SK-N-SH (cell line): ENCODE data around the gene ATG16L1. TPM values are rescaled to one million over a fixed set of nuclear protein-coding genes. Genes with fewer than 3 reads are reported as not detected.

Source experiments
- CTCF ChIA-PET: fragments of 300-600, 350-600 bp; formaldehyde crosslinking; extraction: SDS; loops from one replicate; lab custom pipeline; 2021; lab: Yijun Ruan, JAX
- POLR2A ChIA-PET: fragments of 350-600 bp; sonication (Branson Sonifier 250); formaldehyde crosslinking; extraction: SDS; loops from one replicate; lab custom pipeline; 2020; ENCODE audit warnings: antibody characterized with exemption, inconsistent platforms; lab: Yijun Ruan, JAX
- DNase-seq: peaks from one replicate; pipeline ENCODE4 v3.0.0; 2012
- H2AFZ ChIP-seq: fragments of 200-600 bp; sonication (generic); 2 replicates; pipeline ENCODE4 v1.8.1; 2016; ENCODE audit warnings: antibody characterized with exemption, mild to moderate bottlenecking, low read depth
- H3F3A ChIP-seq: fragments of 200-600 bp; sonication (generic); replicated peaks from 2 replicates; pipeline ENCODE3; 2016; ENCODE audit warnings: antibody characterized with exemption, mild to moderate bottlenecking; ENCODE audit not compliant: insufficient read depth
- H3K27ac ChIP-seq, 2 experiments: fragments of 200-500 bp in 1 of 2; fragments of 200-600 bp in 1 of 2; sonication (Bioruptor generic) in 1 of 2; sonication (generic), shearing (Covaris generic) in 1 of 2; 2 replicates each; pipeline versions ENCODE4 v1.5.1 to v1.6.1; 2014 to 2016; ENCODE audit warnings: low read depth in 2 of 2, inconsistent platforms in 1 of 2, low read length in 1 of 2, mild to moderate bottlenecking in 1 of 2, mixed read lengths in 1 of 2
- H3K27me3 ChIP-seq: fragments of 200-600 bp; sonication (generic), shearing (Covaris generic); 2 replicates; pipeline ENCODE4 v1.6.1; 2016; ENCODE audit warnings: mixed run types; ENCODE audit not compliant: insufficient read depth
- H3K36me3 ChIP-seq, 2 experiments: fragments of 200-500 bp in 1 of 2; fragments of 200-600 bp in 1 of 2; sonication (Bioruptor generic) in 1 of 2; sonication (generic) in 1 of 2; replicated peaks in 1 of 2; 2 replicates each; pipeline versions ENCODE3 to v1.5.1; 2014 to 2016; ENCODE audit warnings: low read length in 1 of 2, mild to moderate bottlenecking in 1 of 2; ENCODE audit not compliant: insufficient read depth in 2 of 2, control insufficient read depth in 1 of 2
- H3K4me1 ChIP-seq, 2 experiments: fragments of 200-500 bp in 1 of 2; fragments of 200-600 bp in 1 of 2; sonication (Bioruptor generic) in 1 of 2; sonication (generic), shearing (Covaris generic) in 1 of 2; 2 replicates each; pipeline versions ENCODE4 v1.5.1 to v1.6.1; 2014 to 2016; ENCODE audit warnings: low read depth in 1 of 2, low read length in 1 of 2, mixed run types in 1 of 2; ENCODE audit not compliant: insufficient read depth in 2 of 2, control insufficient read depth in 1 of 2
- H3K4me2 ChIP-seq: fragments of 200-600 bp; sonication (generic), shearing (Covaris generic); 2 replicates; pipeline ENCODE4 v1.6.1; 2017; ENCODE audit warnings: mixed run types
- H3K4me3 ChIP-seq, 2 experiments: fragments of 200-500 bp in 1 of 2; fragments of 200-600 bp in 1 of 2; sonication (Bioruptor generic) in 1 of 2; sonication (generic), shearing (Covaris generic) in 1 of 2; 2 replicates each; pipeline versions ENCODE4 v1.5.1 to v1.8.1; 2014 to 2016; ENCODE audit warnings: low read depth in 2 of 2, inconsistent platforms in 1 of 2, low read length in 1 of 2, mild to moderate bottlenecking in 1 of 2, mixed read lengths in 1 of 2, moderate library complexity in 1 of 2
- H3K79me2 ChIP-seq: fragments of 200-600 bp; sonication (generic); 2 replicates; pipeline ENCODE4 v1.8.1; 2017; ENCODE audit warnings: mild to moderate bottlenecking; ENCODE audit not compliant: insufficient read depth
- H3K9ac ChIP-seq: fragments of 200-600 bp; sonication (generic); 2 replicates; pipeline ENCODE4 v1.6.1; 2017; ENCODE audit warnings: mixed run types
- H3K9me2 ChIP-seq: fragments of 200-600 bp; sonication (generic); 2 replicates; pipeline ENCODE4 v1.6.1; 2017; ENCODE audit warnings: mixed run types
- H3K9me3 ChIP-seq: fragments of 200-600 bp; sonication (generic); 2 replicates; pipeline ENCODE4 v1.6.1; 2017; ENCODE audit warnings: mixed run types, mild to moderate bottlenecking, moderate library complexity
- H4K20me1 ChIP-seq: fragments of 200-600 bp; sonication (generic); 2 replicates; pipeline ENCODE4 v1.6.1; 2017; ENCODE audit warnings: mild to moderate bottlenecking, mixed run types; ENCODE audit not compliant: insufficient read depth
- EZH2phosphoT487 ChIP-seq: fragments of 200-600 bp; sonication (generic); IDR thresholded peaks from 2 replicates; pipeline ENCODE4 v1.6.1; 2017; ENCODE audit warnings: low read depth, mixed run types, mild to moderate bottlenecking, antibody characterized with exemption, moderate library complexity, borderline replicate concordance
- FOSL2 ChIP-seq: IDR thresholded peaks from 2 replicates; pipeline ENCODE4 v1.4.0; 2012; ENCODE audit warnings: low read depth, mild to moderate bottlenecking, moderate library complexity, borderline replicate concordance
- FOXM1 ChIP-seq: IDR thresholded peaks from 2 replicates; pipeline ENCODE4 v1.4.0; 2012; ENCODE audit warnings: low read depth, mild to moderate bottlenecking
- JUND ChIP-seq: IDR thresholded peaks from 2 replicates; pipeline ENCODE4 v1.4.0; 2012
- MEF2A ChIP-seq: IDR thresholded peaks from 2 replicates; pipeline ENCODE4 v1.4.0; 2012; ENCODE audit warnings: low read depth, borderline replicate concordance
- MXI1 ChIP-seq: IDR thresholded peaks from 2 replicates; pipeline ENCODE4 v1.6.1; 2012; ENCODE audit warnings: mild to moderate bottlenecking, low read depth, low read length, improper control_type of control experiment
- NFIC ChIP-seq: IDR thresholded peaks from 2 replicates; pipeline ENCODE4 v1.4.0; 2012; ENCODE audit warnings: borderline replicate concordance
- RCOR1 ChIP-seq: fragments of 150-350 bp; IDR thresholded peaks from 2 replicates; pipeline ENCODE4 v1.6.1; 2017; ENCODE audit warnings: antibody characterized with exemption, low read length
- RFX5 ChIP-seq: IDR thresholded peaks from 2 replicates; pipeline ENCODE4 v1.6.1; 2012; ENCODE audit warnings: mild to moderate bottlenecking, improper control_type of control experiment, low read length
- SMC3 ChIP-seq: IDR thresholded peaks from 2 replicates; pipeline ENCODE4 v1.6.1; 2012; ENCODE audit warnings: low read depth, low read length, improper control_type of control experiment
- TAF1 ChIP-seq: IDR thresholded peaks from 2 replicates; pipeline ENCODE4 v1.6.1; 2012; ENCODE audit warnings: low read depth, mild to moderate bottlenecking, low read length, moderate library complexity, borderline replicate concordance
- TCF12 ChIP-seq: IDR thresholded peaks from 2 replicates; pipeline ENCODE4 v1.4.0; 2012
- WGBS: methylation state at CpG from one replicate; pipeline ENCODE4 v1.1.6; 2017; ENCODE audit warnings: low lambda C conversion rate; 5-methylcytosine and 5-hydroxymethylcytosine counted together
- polyA plus RNA-seq, 3 experiments: library from polyadenylated mRNA; depleted of rRNA; stranded (reverse); fragments of >200 nt; gene quantifications; 2 replicates each; pipeline ENCODE4 v1.2.3, GENCODE V29; 2012
- TF ChIP-seq, protein P1 (sequence below): IDR thresholded peaks from 2 replicates; pipeline ENCODE4 v1.4.0; 2012; ENCODE audit warnings: low read depth, borderline replicate concordance
- TF ChIP-seq, protein P2 (sequence below): IDR thresholded peaks from 2 replicates; pipeline ENCODE4 v1.4.0; 2012; ENCODE audit warnings: low read depth
- TF ChIP-seq, protein P3 (sequence below): fragments of 150-350 bp; IDR thresholded peaks from 2 replicates; pipeline ENCODE4 v1.6.1; 2017; ENCODE audit warnings: antibody characterized with exemption, low read length, low read depth, borderline replicate concordance
- TF ChIP-seq, protein P4 (sequence below): fragments of 200-600 bp; sonication (generic); IDR thresholded peaks from 2 replicates; pipeline ENCODE4 v1.6.1; 2017; ENCODE audit warnings: antibody characterized with exemption, mild to moderate bottlenecking, moderate library complexity
- TF ChIP-seq, protein P5 (sequence below): IDR thresholded peaks from 2 replicates; pipeline ENCODE4 v1.4.0; 2012; ENCODE audit warnings: low read depth, borderline replicate concordance
- TF ChIP-seq, protein P6 (sequence below): IDR thresholded peaks from 2 replicates; pipeline ENCODE4 v1.6.1; 2012; ENCODE audit warnings: mild to moderate bottlenecking, low read depth, low read length, moderate library complexity

The ATG16L1 gene
- polyA plus RNA-seq, 1 of the 3 experiments (the other 2 are of a cell fraction): 22.2 TPM

DNA sequence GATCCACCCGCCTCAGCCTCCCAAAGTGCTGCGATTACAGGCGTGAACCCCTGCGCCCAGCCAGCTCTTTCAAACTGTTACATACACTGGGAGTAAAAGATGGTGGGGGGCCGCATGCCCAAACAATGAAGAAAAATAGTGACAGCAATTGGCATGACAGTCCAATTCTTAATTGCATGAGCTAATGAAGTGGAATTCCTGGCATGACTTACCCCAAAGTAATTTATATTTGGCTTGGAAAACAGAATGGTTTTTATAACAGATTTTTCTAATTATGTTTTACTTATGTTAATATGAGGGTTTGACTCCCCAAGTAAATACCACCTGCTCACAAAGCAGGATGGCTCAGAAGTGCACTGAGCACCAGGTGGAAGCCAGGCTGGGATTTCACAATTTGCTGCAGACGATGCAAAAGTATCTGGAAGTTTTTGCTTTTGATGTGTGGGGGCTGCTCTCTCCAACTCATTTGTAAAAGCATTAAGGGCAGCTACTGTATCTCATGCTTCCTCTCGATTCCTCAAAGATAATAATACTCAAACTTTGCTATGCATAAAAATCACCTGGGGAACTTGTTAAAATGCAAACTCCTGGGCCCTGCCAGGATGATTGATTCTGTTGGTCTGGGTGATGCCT, 24.0 kb upstream of the ATG16L1 start:
- POLR2A ChIA-PET: no interaction called here

DNA sequence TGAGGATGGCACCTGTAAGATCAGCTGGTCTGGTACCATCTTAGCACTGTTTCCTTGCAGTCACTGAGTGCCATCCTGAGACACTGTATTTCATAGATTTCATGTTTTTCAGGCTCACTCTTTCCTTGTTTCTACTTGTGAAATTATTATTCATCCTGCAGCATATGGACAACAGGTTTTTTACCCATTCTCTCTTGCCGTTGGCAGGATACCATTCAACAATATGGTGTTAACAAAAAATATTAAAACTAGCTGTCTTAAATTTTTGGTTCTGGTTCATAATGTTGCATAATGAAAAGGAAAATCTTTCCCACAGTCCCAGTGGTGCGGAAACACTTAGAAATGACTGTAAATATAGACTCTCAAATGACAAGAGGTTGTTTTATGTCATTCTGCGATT, 23.1 kb upstream of the ATG16L1 start:
- no peaks in the 10 kb centered on the region for H3K9me3 ChIP-seq
- ChIA-PET CTCF (no interaction called here), POLR2A (no interaction called here)
- H3K79me2 ChIP-seq: no peaks in the 10 kb centered on the region
- DNase-seq: no peak
- no peaks in the 10 kb centered on the region for H3K27me3 ChIP-seq
- H3K4me1 ChIP-seq: no peaks in the 10 kb centered on the region
- no peak overlapping the region for H3K27ac ChIP-seq
- H3K9me2 ChIP-seq: no peaks in the 10 kb centered on the region
- no peak overlapping the region for H3K4me3 ChIP-seq
- H3K36me3 ChIP-seq: no peaks in the 10 kb centered on the region
- WGBS: 68% methylated on average over 3 of the region's 3 CpGs
- no peaks in the 10 kb centered on the region for H4K20me1 ChIP-seq
- H3F3A ChIP-seq: no peaks in the 10 kb centered on the region
- H3K9ac ChIP-seq: no peak overlapping the region
- no peak overlapping the region for H2AFZ ChIP-seq
- no peak overlapping the region for H3K4me2 ChIP-seq
- TF ChIP-seq, protein P1, sequence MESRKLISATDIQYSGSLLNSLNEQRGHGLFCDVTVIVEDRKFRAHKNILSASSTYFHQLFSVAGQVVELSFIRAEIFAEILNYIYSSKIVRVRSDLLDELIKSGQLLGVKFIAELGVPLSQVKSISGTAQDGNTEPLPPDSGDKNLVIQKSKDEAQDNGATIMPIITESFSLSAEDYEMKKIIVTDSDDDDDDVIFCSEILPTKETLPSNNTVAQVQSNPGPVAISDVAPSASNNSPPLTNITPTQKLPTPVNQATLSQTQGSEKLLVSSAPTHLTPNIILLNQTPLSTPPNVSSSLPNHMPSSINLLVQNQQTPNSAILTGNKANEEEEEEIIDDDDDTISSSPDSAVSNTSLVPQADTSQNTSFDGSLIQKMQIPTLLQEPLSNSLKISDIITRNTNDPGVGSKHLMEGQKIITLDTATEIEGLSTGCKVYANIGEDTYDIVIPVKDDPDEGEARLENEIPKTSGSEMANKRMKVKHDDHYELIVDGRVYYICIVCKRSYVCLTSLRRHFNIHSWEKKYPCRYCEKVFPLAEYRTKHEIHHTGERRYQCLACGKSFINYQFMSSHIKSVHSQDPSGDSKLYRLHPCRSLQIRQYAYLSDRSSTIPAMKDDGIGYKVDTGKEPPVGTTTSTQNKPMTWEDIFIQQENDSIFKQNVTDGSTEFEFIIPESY: no peak
- TF ChIP-seq FOSL2 (no peak), MEF2A (no peak), EZH2phosphoT487 (no peak), TAF1 (no peak), RCOR1 (no peak), MXI1 (no peak), SMC3 (no peak), JUND (no peak), RFX5 (no peak), FOXM1 (no peak)
- TF ChIP-seq, protein P2, sequence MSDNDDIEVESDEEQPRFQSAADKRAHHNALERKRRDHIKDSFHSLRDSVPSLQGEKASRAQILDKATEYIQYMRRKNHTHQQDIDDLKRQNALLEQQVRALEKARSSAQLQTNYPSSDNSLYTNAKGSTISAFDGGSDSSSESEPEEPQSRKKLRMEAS: no peak
- TF ChIP-seq, protein P3, sequence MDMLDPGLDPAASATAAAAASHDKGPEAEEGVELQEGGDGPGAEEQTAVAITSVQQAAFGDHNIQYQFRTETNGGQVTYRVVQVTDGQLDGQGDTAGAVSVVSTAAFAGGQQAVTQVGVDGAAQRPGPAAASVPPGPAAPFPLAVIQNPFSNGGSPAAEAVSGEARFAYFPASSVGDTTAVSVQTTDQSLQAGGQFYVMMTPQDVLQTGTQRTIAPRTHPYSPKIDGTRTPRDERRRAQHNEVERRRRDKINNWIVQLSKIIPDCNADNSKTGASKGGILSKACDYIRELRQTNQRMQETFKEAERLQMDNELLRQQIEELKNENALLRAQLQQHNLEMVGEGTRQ: no peak
- TF ChIP-seq, protein P4, sequence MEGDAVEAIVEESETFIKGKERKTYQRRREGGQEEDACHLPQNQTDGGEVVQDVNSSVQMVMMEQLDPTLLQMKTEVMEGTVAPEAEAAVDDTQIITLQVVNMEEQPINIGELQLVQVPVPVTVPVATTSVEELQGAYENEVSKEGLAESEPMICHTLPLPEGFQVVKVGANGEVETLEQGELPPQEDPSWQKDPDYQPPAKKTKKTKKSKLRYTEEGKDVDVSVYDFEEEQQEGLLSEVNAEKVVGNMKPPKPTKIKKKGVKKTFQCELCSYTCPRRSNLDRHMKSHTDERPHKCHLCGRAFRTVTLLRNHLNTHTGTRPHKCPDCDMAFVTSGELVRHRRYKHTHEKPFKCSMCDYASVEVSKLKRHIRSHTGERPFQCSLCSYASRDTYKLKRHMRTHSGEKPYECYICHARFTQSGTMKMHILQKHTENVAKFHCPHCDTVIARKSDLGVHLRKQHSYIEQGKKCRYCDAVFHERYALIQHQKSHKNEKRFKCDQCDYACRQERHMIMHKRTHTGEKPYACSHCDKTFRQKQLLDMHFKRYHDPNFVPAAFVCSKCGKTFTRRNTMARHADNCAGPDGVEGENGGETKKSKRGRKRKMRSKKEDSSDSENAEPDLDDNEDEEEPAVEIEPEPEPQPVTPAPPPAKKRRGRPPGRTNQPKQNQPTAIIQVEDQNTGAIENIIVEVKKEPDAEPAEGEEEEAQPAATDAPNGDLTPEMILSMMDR: no peak
- TF ChIP-seq, protein P5, sequence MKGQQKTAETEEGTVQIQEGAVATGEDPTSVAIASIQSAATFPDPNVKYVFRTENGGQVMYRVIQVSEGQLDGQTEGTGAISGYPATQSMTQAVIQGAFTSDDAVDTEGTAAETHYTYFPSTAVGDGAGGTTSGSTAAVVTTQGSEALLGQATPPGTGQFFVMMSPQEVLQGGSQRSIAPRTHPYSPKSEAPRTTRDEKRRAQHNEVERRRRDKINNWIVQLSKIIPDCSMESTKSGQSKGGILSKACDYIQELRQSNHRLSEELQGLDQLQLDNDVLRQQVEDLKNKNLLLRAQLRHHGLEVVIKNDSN: no peak
- TF ChIP-seq, protein P6, sequence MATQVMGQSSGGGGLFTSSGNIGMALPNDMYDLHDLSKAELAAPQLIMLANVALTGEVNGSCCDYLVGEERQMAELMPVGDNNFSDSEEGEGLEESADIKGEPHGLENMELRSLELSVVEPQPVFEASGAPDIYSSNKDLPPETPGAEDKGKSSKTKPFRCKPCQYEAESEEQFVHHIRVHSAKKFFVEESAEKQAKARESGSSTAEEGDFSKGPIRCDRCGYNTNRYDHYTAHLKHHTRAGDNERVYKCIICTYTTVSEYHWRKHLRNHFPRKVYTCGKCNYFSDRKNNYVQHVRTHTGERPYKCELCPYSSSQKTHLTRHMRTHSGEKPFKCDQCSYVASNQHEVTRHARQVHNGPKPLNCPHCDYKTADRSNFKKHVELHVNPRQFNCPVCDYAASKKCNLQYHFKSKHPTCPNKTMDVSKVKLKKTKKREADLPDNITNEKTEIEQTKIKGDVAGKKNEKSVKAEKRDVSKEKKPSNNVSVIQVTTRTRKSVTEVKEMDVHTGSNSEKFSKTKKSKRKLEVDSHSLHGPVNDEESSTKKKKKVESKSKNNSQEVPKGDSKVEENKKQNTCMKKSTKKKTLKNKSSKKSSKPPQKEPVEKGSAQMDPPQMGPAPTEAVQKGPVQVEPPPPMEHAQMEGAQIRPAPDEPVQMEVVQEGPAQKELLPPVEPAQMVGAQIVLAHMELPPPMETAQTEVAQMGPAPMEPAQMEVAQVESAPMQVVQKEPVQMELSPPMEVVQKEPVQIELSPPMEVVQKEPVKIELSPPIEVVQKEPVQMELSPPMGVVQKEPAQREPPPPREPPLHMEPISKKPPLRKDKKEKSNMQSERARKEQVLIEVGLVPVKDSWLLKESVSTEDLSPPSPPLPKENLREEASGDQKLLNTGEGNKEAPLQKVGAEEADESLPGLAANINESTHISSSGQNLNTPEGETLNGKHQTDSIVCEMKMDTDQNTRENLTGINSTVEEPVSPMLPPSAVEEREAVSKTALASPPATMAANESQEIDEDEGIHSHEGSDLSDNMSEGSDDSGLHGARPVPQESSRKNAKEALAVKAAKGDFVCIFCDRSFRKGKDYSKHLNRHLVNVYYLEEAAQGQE: no peak

More for the DNA sequence above, 24.0 kb upstream of the ATG16L1 start:
- no peak overlapping the region for H3K4me2 ChIP-seq
- TF ChIP-seq FOXM1 (no peak), SMC3 (no peak), TCF12 (no peak), NFIC (no peak), MXI1 (no peak)
- H3K4me1 ChIP-seq: no peaks in the 10 kb centered on the region
- no peaks in the 10 kb centered on the region for H3K27me3 ChIP-seq
- H3F3A ChIP-seq: no peaks in the 10 kb centered on the region
- no peak overlapping the region for H3K4me3 ChIP-seq
- H3K79me2 ChIP-seq: no peaks in the 10 kb centered on the region
- 77% methylated on average over 7 of the region's 7 CpGs for WGBS
- DNase-seq: no peak
- CTCF ChIA-PET: no interaction called here
- H3K36me3 ChIP-seq: no peaks in the 10 kb centered on the region
- H2AFZ ChIP-seq: no peak overlapping the region
- no peak overlapping the region for H3K27ac ChIP-seq
- H3K9me3 ChIP-seq: no peaks in the 10 kb centered on the region
- no peaks in the 10 kb centered on the region for H3K9me2 ChIP-seq
- no peak overlapping the region for H3K9ac ChIP-seq
- no peaks in the 10 kb centered on the region for H4K20me1 ChIP-seq
